HG03432 (cell line): ENCODE results near the gene PCSK2.

Experiments
- ATAC-seq: cut with Tn5 transposase; IDR thresholded peaks from one replicate; pipeline ENCODE4 v1.9.1; 2021; ENCODE audit warnings: mild to moderate bottlenecking, moderate library complexity; ENCODE audit not compliant: unreplicated experiment

PCSK2 gene

DNA sequence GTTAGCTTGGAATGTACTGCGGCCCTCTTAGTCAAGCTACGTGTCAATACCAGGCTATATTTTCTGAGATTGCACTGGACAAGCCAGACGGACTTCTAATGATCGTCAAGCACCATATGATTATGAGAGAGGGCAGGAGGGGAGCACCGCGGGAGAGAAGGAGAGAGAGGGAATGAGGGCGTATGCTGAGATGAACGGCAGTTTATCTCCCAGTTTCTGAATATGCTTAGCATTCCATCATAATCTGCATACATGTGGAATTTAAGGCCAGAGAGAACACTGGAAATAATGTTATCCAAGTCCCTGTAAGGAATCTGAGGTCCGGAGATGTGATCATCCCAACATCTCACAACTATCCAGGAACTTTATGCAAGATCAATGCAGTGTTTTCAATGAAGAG, 244.1 kb downstream of the PCSK2 start:
- ATAC-seq = no peak

DNA sequence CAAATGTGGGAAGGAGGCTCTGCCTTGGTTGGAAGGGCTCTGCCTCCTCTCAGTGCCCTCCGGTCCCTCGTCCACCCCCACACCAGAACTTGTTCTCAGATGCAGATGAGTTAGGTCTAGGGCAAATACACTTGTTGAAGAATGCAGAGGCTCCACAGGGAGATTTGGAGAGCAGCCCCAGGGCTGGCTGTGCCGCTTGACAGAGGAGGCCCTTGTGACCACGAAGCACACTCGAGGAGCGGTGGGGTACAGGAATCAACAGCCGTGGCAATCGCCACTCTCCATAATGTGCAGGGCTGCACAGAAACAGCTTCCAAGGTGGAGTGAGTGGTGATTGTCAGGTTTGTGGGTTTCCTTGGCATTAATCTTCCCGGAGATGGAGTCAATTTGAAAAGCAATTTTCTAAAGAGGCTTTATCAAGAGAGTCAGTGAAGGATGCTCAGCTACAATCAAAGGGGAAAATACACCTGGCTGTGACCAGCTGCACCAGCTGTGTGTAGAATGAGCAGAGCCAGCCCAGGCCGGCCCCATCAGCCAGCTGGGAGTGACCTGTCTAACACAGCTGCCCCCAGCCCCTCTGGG, 244.9 kb downstream of the PCSK2 start:
- no peak for ATAC-seq

DNA sequence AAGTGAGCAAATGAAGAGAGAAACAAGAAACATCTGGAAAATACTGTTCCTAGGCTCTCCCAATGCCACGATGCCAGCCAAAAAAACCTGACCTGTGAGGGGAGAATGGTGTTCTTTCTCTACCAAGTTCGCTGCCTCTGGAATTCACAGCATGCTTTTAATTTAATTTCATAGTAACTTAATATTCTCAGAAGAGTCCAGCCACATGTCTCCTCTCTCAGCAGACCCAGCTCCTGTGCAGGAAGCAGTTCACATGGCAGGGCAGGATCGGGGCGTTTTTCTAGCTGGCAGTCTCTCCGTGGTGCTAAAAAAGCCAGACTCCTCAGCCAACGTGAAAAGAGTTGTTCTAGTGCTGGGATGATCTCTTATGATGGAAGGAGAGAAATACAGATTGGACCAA, 246.8 kb downstream of the PCSK2 start:
- ATAC-seq = no peak

DNA sequence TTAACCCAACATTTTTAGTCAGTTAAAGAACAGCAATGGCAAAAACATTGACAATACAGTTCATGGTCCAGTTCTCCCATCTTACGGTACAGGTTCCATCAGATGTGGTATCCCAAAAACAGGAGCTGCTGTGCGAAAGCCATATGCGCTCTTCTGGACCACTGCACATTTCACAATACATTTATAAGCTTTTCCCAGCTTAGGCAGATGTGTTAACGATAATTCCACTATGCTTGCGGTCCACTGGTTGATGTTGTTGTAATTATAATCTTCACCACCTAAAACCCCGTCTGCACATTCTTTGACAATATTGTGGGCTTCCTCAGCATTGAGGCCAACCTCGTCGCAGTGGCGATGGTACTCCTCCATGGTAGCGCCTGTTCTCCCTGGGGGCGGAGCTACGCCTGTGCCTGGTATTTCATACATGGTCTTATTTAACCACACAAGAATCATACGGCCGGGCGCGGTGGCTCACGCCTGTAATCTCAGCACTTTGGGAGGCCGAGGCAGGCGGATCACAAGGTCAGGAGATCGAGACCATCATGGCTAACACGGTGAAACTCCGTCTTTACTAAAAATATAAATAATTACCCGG, 252.3 kb downstream of the PCSK2 start:
- ATAC-seq = no peak

GRCh38 chr20:17480696-17481095, 253.9 kb downstream of the PCSK2 start:
- ATAC-seq = no peak

GRCh38 chr20:17481661-17482060, 254.8 kb downstream of the PCSK2 start:
- no peak for ATAC-seq

- ATAC-seq = no peak
Measured at GRCh38 chr20:17482536-17482935, 255.7 kb downstream of the PCSK2 start.

DNA sequence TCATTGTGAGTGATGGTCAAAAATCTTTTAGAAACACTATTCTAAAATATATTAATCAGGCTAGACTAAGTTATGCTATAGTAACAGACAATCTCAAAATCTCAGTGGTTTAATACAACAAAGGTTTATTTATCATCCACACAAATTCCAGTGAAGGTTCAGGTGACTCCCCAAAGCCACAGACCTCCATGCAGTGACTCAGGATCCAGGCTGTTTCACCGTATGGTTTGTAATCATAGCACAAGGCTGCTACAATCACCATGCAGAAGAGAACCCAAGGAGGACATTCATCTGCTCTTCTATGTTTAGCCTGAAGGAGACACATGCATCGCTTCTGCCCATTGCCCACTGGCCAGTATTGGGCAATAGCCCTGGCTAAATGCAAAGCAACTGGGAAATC, 258.2 kb downstream of the PCSK2 start:
- no peak for ATAC-seq

- ATAC-seq = no peak
Measured at GRCh38 chr20:17488916-17489600, 262.2 kb downstream of the PCSK2 start.

DNA sequence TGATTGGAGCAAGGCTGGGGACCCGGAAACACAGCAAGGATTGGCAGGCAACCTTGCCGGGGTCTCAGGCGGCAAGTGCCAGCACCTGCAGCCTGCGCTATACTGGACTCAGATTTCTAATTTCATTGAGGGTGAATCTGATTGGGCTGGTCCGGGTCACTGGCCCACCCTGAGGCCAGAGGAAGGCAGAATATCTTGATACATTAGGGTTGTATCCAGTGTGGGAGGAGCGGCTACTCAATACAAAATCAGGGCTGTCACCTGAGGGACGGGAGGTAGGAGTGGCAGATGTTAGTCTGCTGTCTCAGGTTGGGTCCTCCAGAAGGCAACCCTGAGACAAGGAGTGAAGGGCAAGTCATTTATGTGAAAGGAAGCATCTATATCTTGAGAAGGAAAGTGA, 263.7 kb downstream of the PCSK2 start:
- ATAC-seq = no peak

- ATAC-seq = no peak
Measured at GRCh38 chr20:17491041-17491440, 264.2 kb downstream of the PCSK2 start.

DNA sequence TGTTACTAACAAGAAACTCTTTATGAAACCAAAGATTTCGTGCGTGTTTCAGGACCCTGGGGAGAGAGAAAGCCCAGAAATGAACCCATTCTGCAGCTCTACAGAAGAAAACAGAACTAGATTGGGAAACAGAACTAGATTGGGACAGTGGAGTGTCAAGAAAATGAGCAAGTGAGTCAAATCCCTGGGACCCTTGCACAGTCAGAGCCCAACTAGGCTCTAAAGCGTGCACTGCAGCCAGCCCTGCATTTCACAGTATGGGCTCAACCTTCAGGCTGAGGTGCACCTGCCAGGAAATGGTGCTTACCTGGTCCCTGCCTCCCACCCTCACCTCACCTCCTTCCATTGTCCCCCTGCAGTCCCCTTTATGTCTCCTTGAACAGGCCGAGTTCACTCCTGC, 264.6 kb downstream of the PCSK2 start:
- ATAC-seq = no peak

DNA sequence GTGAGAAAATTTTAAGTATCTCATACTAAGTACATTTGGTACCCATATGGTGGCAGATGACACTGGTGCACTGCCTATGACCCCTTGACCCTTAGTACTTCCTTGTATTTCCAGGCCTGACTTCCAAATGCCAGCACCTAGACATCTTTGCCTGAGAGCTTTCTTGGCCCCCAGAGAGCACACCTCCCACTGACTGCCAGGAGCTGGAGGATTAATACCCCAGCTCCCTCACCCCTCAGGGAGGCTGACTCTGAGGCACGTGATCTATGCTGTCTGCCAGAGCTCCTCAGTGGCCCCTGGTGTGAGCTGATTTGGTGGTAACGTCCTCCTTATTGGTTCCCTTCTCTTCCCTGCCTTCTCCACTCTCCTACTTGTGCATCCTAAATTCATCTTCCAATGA, 266.3 kb downstream of the PCSK2 start:
- ATAC-seq = no peak

DNA sequence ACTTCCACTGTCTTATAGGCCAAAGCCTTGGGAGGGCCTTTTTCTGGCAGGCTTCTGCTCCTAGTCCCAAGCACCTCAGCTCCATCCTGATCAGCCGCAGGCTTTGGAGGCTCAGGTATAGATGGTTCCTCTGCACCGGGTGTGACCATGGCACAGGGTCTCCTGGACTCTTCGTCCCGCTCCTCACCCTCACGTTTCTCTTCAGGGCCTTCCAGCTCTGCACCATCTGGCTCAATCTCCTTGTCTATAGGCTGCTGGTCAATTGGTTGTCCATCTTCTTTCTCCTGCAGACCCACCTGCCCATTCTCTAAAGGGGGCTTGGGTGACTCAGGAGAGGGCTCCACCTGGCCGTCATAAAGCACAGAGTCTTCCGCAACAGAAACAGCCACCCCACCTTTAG, 267.4 kb downstream of the PCSK2 start:
- ATAC-seq = no peak

- no peak for ATAC-seq
Measured at GRCh38 chr20:17495826-17496225, 269.0 kb downstream of the PCSK2 start.

DNA sequence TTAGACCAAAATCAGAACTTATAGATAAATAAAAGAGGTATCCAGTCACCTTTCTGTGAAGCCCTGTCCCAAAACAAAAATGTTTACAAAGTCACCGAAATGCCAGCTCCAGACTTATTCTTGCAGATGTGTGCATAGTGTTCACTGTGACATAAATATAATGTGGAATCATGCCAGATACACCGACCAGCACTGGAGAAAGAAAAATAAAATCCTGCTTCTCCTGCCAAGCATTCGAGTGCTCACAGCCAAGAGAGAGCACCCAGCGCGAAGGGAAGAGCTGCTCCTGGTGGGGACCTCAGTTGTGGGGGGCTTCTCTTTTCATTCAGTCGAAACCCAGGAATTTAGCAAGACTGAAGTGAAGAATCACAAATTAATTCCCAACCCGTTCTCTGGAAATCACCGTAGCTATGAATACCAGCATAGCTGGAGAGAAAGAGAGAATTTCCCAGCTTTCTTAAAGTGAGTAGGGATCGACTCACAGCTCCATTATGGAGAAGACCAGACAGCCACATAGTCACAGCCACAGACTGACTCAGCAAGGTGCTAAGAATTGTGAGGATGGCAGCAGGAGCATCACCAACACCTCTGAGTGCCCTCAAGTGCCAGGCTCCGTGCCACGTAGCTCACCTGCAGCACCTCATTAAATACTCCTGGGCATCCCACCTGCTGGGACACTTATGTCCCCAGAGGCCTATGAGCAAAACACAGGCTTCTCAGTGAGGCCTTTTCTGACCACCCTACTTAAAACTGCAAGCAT, 271.2 kb downstream of the PCSK2 start:
- no peak for ATAC-seq

DNA sequence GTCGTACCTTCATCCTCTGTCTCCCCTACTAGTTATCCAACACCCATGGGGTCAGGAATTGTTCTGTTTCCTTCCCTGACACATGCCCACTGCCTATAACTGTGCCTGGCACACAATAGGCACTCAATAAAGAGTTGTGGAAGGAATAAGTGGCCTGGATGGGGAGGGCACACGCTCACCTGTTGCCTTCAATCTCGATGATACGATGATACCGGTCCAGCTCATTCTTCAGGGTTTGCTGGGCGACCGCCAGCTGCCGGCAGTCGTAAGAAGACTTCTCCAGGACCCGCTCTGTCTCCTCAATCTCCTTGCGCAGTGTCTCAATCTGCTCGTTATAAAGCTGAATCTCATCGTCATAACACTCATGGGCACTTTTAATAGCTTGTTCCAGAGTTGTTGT, 271.8 kb downstream of the PCSK2 start:
- ATAC-seq = no peak

GRCh38 chr20:17499041-17499440, 272.2 kb downstream of the PCSK2 start:
- no peak for ATAC-seq

DNA sequence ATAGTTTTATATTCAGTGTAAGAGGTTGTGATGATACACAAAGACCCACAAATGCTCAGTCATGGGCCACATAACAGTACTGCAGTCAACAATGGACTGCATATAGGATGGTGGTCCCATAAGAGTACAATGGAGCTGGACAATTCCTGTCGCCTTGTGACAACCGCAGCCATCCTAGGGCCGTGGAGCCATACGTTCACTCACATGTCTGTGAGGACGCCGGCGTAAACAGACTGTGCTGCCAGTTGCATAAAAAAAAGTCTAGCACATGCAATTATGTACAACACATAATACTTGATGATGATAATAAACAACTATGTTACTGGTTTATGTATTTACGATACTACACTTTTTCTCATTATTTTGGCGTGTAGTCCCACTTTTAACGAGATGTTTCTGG, 273.4 kb downstream of the PCSK2 start:
- ATAC-seq = no peak

DNA sequence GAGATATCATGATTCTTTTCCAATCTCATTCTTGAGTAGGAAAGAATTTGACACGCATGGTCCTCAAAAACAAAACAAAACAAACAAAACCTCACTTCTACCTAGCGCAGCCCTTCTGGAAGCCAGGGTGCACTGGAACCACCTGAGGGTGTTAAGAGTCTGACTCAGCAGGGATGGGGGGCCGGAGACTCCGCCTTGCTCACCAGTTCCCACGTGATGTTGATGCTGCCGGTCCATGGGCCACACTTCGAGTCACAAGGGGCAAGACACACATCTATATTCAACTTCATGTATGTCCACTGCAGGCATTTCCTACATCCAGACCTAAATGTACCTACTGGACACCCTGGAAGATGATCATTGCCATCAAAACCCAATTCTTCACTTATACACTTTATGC, 274.0 kb downstream of the PCSK2 start:
- ATAC-seq = no peak

- ATAC-seq = no peak
Measured at GRCh38 chr20:17501701-17502100, 274.9 kb downstream of the PCSK2 start.

- ATAC-seq = no peak
Measured at GRCh38 chr20:17502105-17502504, 275.3 kb downstream of the PCSK2 start.
